ENCODE measurements around the gene SRCAP.

- TF ChIP-seq, protein P1, sequence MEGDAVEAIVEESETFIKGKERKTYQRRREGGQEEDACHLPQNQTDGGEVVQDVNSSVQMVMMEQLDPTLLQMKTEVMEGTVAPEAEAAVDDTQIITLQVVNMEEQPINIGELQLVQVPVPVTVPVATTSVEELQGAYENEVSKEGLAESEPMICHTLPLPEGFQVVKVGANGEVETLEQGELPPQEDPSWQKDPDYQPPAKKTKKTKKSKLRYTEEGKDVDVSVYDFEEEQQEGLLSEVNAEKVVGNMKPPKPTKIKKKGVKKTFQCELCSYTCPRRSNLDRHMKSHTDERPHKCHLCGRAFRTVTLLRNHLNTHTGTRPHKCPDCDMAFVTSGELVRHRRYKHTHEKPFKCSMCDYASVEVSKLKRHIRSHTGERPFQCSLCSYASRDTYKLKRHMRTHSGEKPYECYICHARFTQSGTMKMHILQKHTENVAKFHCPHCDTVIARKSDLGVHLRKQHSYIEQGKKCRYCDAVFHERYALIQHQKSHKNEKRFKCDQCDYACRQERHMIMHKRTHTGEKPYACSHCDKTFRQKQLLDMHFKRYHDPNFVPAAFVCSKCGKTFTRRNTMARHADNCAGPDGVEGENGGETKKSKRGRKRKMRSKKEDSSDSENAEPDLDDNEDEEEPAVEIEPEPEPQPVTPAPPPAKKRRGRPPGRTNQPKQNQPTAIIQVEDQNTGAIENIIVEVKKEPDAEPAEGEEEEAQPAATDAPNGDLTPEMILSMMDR (IDR thresholded peaks at IDR 0.05), result no peak
- TF ChIP-seq POLR2A (IDR thresholded peaks at IDR 0.05), result no peak
Observed at GRCh38 chr16:30743716-30744115, 44.7 kb downstream of the SRCAP start.
